ENCODE data around the gene MRPL43. TPM values are rescaled to one million over a fixed set of nuclear protein-coding genes. Genes with fewer than 3 reads are reported as not detected.

MRPL43 gene
- total and polyA plus RNA-seq, 2 experiments from 2014 or later: 60.4 to 126 TPM

- no peak for DNase-seq (ENCODE audit: low spot score)
- no peak for ATAC-seq
- peaks cover 43% of the 10 kb centered on the region for H3K27me3 Mint-ChIP-seq (ENCODE audit: insufficient read depth, low read depth, poor library complexity)
- Histone ChIP-seq H4K20me1 (replicated peaks; ENCODE audit: insufficient read depth) (no peaks in the 10 kb centered on the region; the same call in 1 of the 2 replicates), H3K4me3 (no peak overlapping the region), H3F3A (replicated peaks; ENCODE audit: low read depth) (no peaks in the 10 kb centered on the region), H3K79me2 (replicated peaks; ENCODE audit: insufficient read depth) (no peaks in the 10 kb centered on the region), H2AFZ (no peak overlapping the region), H3K27me3 (ENCODE audit: insufficient read depth) (peaks cover 43% of the 10 kb centered on the region), H3K36me3 (ENCODE audit: insufficient read depth) (no peaks in the 10 kb centered on the region), H3K4me2 (no peak overlapping the region), H3K9me2 (ENCODE audit: insufficient read depth) (no peaks in the 10 kb centered on the region), H3K27ac (ENCODE audit: low read depth) (no peak overlapping the region), H3K4me1 (ENCODE audit: insufficient read depth) (peaks cover 27% of the 10 kb centered on the region; the same call in 1 of the 2 replicates)
- TF ChIP-seq JUNB (IDR thresholded peaks at IDR 0.05; ENCODE audit: unreplicated experiment) (no peak), EZH2 (IDR thresholded peaks at IDR 0.05; ENCODE audit: low read depth, unreplicated experiment) (no peak), EZH2phosphoT487 (IDR thresholded peaks at IDR 0.05; ENCODE audit: unreplicated experiment) (no peak), NANOG (IDR thresholded peaks at IDR 0.05; ENCODE audit: borderline replicate concordance) (no peak), POLR2AphosphoS5 (IDR thresholded peaks at IDR 0.05; ENCODE audit: low read depth) (no peak), ETS1 (IDR thresholded peaks at IDR 0.05) (no peak), ZNF114 (CRISPR knock-in tag; IDR thresholded peaks at IDR 0.05) (no peak), ZNF462 (CRISPR knock-in tag; IDR thresholded peaks at IDR 0.05) (no peak), REST (IDR thresholded peaks at IDR 0.05; ENCODE audit: unreplicated experiment) (no peak), ZNF331 (CRISPR knock-in tag; IDR thresholded peaks at IDR 0.05; ENCODE audit: low read depth) (no peak), CTCF (conservative IDR thresholded peaks at IDR 0.05; ENCODE audit: low read depth in 2 of 2) (no peak), STAT1 (IDR thresholded peaks at IDR 0.05; ENCODE audit: unreplicated experiment) (no peak), CREB1 (CRISPR knock-in tag; IDR thresholded peaks at IDR 0.05; ENCODE audit: low read depth) (no peak)
- no peak overlapping the region for H3K27ac Mint-ChIP-seq
- no peak overlapping the region for H3K4me3 Mint-ChIP-seq
- H3K36me3 Mint-ChIP-seq (ENCODE audit: low read depth): no peaks in the 10 kb centered on the region; the same call in 2 of the 3 replicates
- peaks cover 33% of the 10 kb centered on the region for H3K4me1 Mint-ChIP-seq
- no peaks in the 10 kb centered on the region for H3K9me3 Mint-ChIP-seq
Observed at GRCh38 chr10:101028446-101029337, 41.4 kb upstream of the MRPL43 start.
